ENCODE results near the gene TPSAB1. TPM values are rescaled to one million over a fixed set of nuclear protein-coding genes. Genes with fewer than 3 reads are reported as not detected.

The TPSAB1 gene
- total RNA-seq, 1 experiment from 2014 or later, result not detected

DNA sequence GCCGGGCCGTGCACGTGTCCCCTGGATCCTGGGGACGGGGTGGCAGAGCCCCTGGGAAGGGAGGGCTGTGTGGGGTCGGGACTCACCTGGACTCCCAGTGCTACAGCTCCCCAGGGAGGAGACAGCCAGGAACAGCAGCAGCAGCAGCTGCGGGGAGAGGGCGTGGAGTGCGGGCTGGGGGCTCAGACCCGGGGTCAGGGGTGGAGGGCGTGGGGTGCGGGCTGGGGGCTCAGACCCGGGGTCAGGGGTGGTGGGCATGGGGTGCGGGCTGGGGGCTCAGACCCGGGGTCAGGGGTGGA lies 36.0 kb downstream of the TPSAB1 start:
- no peak for TF ChIP-seq CTCF (IDR thresholded peaks at IDR 0.05; ENCODE audit: unreplicated experiment)
- H3K27me3 Mint-ChIP-seq (ENCODE audit: insufficient read depth, unreplicated experiment), result peaks cover 40% of the 10 kb centered on the region
- intact Hi-C loops (cut with micrococcal nuclease), result no loop called here
- POLR2A ChIA-PET, result no interaction called here
- H3K9me3 Mint-ChIP-seq (ENCODE audit: unreplicated experiment), result no peaks in the 10 kb centered on the region
- H3K4me3 Mint-ChIP-seq (ENCODE audit: unreplicated experiment), result no peak overlapping the region
- no TSS peak for BruUV-seq (replicated peaks)
- no peaks in the 10 kb centered on the region for H3K4me1 Mint-ChIP-seq (ENCODE audit: insufficient read depth, unreplicated experiment)
- CTCF ChIA-PET, result interaction anchor here (0.6 to 1.1 kb wide), 2 partner anchors 24 to 69 kb away, joined by 3 read pairs; no protein-coding TSS in a partner anchor
- no peak overlapping the region for H3K27ac Mint-ChIP-seq (ENCODE audit: low read depth, unreplicated experiment)
- no peak for DNase-seq (ENCODE audit: unreplicated experiment)
- H3K36me3 Mint-ChIP-seq (ENCODE audit: insufficient read depth, unreplicated experiment), result no peaks in the 10 kb centered on the region

DNA sequence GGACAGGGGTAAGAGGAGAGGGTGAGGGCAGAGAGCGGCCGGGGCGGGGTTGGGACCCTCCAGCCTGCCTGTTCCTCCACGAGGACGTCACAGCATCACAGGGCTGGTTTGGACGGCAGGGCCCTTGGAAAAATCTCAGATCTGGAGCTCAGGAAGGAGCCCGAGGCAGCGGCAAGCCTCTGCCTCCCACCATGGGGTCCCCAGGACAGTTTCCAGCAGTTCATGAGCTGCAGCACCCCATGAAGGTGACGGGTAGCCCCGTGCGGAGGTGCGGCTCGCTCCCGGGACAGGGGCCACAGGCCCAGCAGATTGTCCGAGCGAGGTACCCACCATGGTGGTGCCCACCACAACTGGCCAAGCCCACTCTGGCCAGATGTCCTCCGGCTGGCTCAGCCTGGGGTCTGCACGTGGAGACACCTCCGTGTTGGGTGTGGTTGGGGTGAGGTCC lies 36.7 kb downstream of the TPSAB1 start:
- Mint-ChIP-seq H3K4me1 (ENCODE audit: insufficient read depth, unreplicated experiment) (no peaks in the 10 kb centered on the region), H3K27ac (ENCODE audit: low read depth, unreplicated experiment) (no peak overlapping the region), H3K4me3 (ENCODE audit: unreplicated experiment) (no peak overlapping the region), H3K36me3 (ENCODE audit: insufficient read depth, unreplicated experiment) (no peaks in the 10 kb centered on the region), H3K27me3 (ENCODE audit: insufficient read depth, unreplicated experiment) (peaks cover 40% of the 10 kb centered on the region), H3K9me3 (ENCODE audit: unreplicated experiment) (no peaks in the 10 kb centered on the region)
- BruUV-seq (replicated peaks), result no TSS peak
- DNase-seq (ENCODE audit: unreplicated experiment), result no peak
- POLR2A ChIA-PET, result no interaction called here
- intact Hi-C loops (cut with micrococcal nuclease), result no loop called here
- CTCF ChIA-PET, result interaction anchor here (0.6 to 1.1 kb wide), 3 partner anchors 23 to 324 kb away, joined by 3 read pairs; no protein-coding TSS in a partner anchor
- no peak for TF ChIP-seq CTCF (IDR thresholded peaks at IDR 0.05; ENCODE audit: unreplicated experiment)

GRCh38 chr16:1277617-1278282 lies 37.2 kb downstream of the TPSAB1 start:
- ChIA-PET CTCF (interaction anchor here (0.6 to 1.1 kb wide), 2 partner anchors 22 to 323 kb away, joined by 3 read pairs; no protein-coding TSS in a partner anchor), POLR2A (interaction anchor here (1.1 kb wide), 1 partner anchor 12 kb away, joined by 3 read pairs; no protein-coding TSS in a partner anchor)
- no peak for DNase-seq (ENCODE audit: unreplicated experiment)
- H3K36me3 Mint-ChIP-seq (ENCODE audit: insufficient read depth, unreplicated experiment), result no peaks in the 10 kb centered on the region
- no TSS peak for BruUV-seq (replicated peaks)
- intact Hi-C loops (cut with micrococcal nuclease), result no loop called here
- H3K4me1 Mint-ChIP-seq (ENCODE audit: insufficient read depth, unreplicated experiment), result no peaks in the 10 kb centered on the region
- no peak for TF ChIP-seq CTCF (IDR thresholded peaks at IDR 0.05; ENCODE audit: unreplicated experiment)
- H3K4me3 Mint-ChIP-seq (ENCODE audit: unreplicated experiment), result no peak overlapping the region
- no peak overlapping the region for H3K27ac Mint-ChIP-seq (ENCODE audit: low read depth, unreplicated experiment)
- H3K27me3 Mint-ChIP-seq (ENCODE audit: insufficient read depth, unreplicated experiment), result peaks cover 36% of the 10 kb centered on the region
- no peaks in the 10 kb centered on the region for H3K9me3 Mint-ChIP-seq (ENCODE audit: unreplicated experiment)

GRCh38 chr16:1278477-1278876 lies 38.0 kb downstream of the TPSAB1 start:
- H3K27me3 Mint-ChIP-seq (ENCODE audit: insufficient read depth, unreplicated experiment), result peaks cover 29% of the 10 kb centered on the region
- no peaks in the 10 kb centered on the region for H3K9me3 Mint-ChIP-seq (ENCODE audit: unreplicated experiment)
- intact Hi-C loops (cut with micrococcal nuclease), result no loop called here
- DNase-seq (ENCODE audit: unreplicated experiment), result no peak
- H3K4me3 Mint-ChIP-seq (ENCODE audit: unreplicated experiment), result no peak overlapping the region
- ChIA-PET POLR2A (interaction anchor here (1.1 kb wide), 1 partner anchor 11 kb away, joined by 3 read pairs; no protein-coding TSS in a partner anchor), CTCF (interaction anchor here (0.7 kb wide), 1 partner anchor 958 kb away, joined by 3 read pairs; no protein-coding TSS in a partner anchor)
- H3K27ac Mint-ChIP-seq (ENCODE audit: low read depth, unreplicated experiment), result no peak overlapping the region
- TF ChIP-seq CTCF (IDR thresholded peaks at IDR 0.05; ENCODE audit: unreplicated experiment), result no peak
- no peaks in the 10 kb centered on the region for H3K4me1 Mint-ChIP-seq (ENCODE audit: insufficient read depth, unreplicated experiment)
- H3K36me3 Mint-ChIP-seq (ENCODE audit: insufficient read depth, unreplicated experiment), result no peaks in the 10 kb centered on the region
- BruUV-seq (replicated peaks), result no TSS peak

Measured in MCF 10A (cell line).